Measurements from ENCODE around the gene GDPD3.

GDPD3 gene

DNA sequence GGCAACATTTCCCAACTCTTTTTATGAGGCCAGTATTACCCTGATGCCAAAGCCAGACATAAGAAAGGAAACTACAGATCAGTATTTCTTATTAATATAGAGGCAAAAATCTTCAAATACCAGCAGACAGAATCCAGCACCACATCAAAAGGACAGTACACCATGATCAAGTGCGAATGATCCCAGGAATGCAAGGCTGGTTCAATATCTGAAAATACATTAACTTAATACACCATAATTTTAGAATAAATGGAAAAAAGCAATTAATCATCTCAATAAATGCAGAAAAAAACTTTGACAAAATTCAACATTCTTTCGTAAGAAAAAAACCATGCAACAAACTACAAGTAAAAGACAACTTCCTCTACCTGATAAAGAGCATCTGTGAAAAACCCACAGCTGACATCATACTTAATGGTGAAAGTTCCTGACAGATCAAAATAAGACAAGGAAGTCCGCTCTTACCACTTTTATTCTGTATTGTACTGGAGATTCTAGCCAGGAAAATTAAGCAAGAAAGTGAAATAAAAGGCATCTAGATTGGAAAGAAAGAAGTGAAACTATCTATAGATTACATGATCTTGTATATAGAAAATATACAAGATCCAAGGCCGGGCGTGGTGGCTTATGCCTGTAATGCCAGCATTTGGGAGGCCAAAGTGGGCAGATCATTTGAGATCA lies 36.1 kb upstream of the GDPD3 start:
- Histone ChIP-seq H4K8ac (ENCODE audit: low read depth, low read length) (no peak overlapping the region), H2BK5ac (ENCODE audit: low read length) (no peak overlapping the region)

GRCh38 chr16:30147843-30148510 lies 34.6 kb upstream of the GDPD3 start:
- no peak overlapping the region for H3K4ac ChIP-seq (ENCODE audit: low read depth, low read length)
- no peaks in the 10 kb centered on the region for H3K79me1 ChIP-seq (ENCODE audit: low read length)
- H3K4me3 ChIP-seq (ENCODE audit: low read length): no peak overlapping the region
- no peak overlapping the region for H3K56ac ChIP-seq (ENCODE audit: low read length)
- no peaks in the 10 kb centered on the region for H3K27me3 ChIP-seq (ENCODE audit: insufficient read depth, low read length, poor library complexity)
- H3K27ac ChIP-seq (ENCODE audit: low read depth, low read length): no peak overlapping the region
- DNase-seq: no peak
- WGBS (ENCODE audit: extremely low coverage, insufficient coverage, low lambda C conversion rate): no CpG with 5 or more reads among the region's 3 CpGs
- H3K23ac ChIP-seq (ENCODE audit: low read length): no peak overlapping the region
- H4K5ac ChIP-seq (ENCODE audit: low read length): no peak overlapping the region
- H2BK5ac ChIP-seq (ENCODE audit: low read length): no peak overlapping the region
- H2AK5ac ChIP-seq (ENCODE audit: low read length): no peak overlapping the region
- no peak overlapping the region for H2BK15ac ChIP-seq (replicated peaks; ENCODE audit: low read depth)
- no peak overlapping the region for H3K9ac ChIP-seq (ENCODE audit: low read length)
- no peak overlapping the region for H3K18ac ChIP-seq (ENCODE audit: low read length)
- no peaks in the 10 kb centered on the region for H3K36me3 ChIP-seq (ENCODE audit: control insufficient read depth, insufficient read depth, low read length)
- H3K4me2 ChIP-seq (ENCODE audit: low read length): no peak overlapping the region
- H3K79me2 ChIP-seq (ENCODE audit: control insufficient read depth, insufficient read depth, low read length): no peaks in the 10 kb centered on the region
- no peak overlapping the region for H2BK120ac ChIP-seq (ENCODE audit: low read depth, low read length)
- H4K8ac ChIP-seq (ENCODE audit: low read depth, low read length): no peak overlapping the region
- H3K4me1 ChIP-seq (ENCODE audit: control insufficient read depth, low read depth, low read length): no peaks in the 10 kb centered on the region

More for the DNA sequence above, 36.1 kb upstream of the GDPD3 start:
- Histone ChIP-seq H3K79me2 (ENCODE audit: control insufficient read depth, insufficient read depth, low read length) (no peaks in the 10 kb centered on the region), H2BK15ac (replicated peaks; ENCODE audit: low read depth) (no peak overlapping the region), H3K36me3 (ENCODE audit: control insufficient read depth, insufficient read depth, low read length) (no peaks in the 10 kb centered on the region), H3K9ac (ENCODE audit: low read length) (no peak overlapping the region), H3K4me3 (ENCODE audit: low read length) (no peak overlapping the region), H3K27me3 (ENCODE audit: insufficient read depth, low read length, poor library complexity) (no peaks in the 10 kb centered on the region), H3K18ac (ENCODE audit: low read length) (no peak overlapping the region), H3K4ac (ENCODE audit: low read depth, low read length) (no peak overlapping the region), H4K5ac (ENCODE audit: low read length) (no peak overlapping the region), H3K79me1 (ENCODE audit: low read length) (no peaks in the 10 kb centered on the region), H3K4me2 (ENCODE audit: low read length) (no peak overlapping the region), H3K23ac (ENCODE audit: low read length) (no peak overlapping the region), H2AK5ac (ENCODE audit: low read length) (no peak overlapping the region), H3K4me1 (ENCODE audit: control insufficient read depth, low read depth, low read length) (no peaks in the 10 kb centered on the region), H2BK120ac (ENCODE audit: low read depth, low read length) (no peak overlapping the region), H3K27ac (ENCODE audit: low read depth, low read length) (no peak overlapping the region), H3K56ac (ENCODE audit: low read length) (no peak overlapping the region)
- WGBS (ENCODE audit: extremely low coverage, insufficient coverage, low lambda C conversion rate): no CpG with 5 or more reads among the region's 5 CpGs
- no peak for DNase-seq

GRCh38 chr16:30145657-30146056 lies 32.3 kb upstream of the GDPD3 start:
- Histone ChIP-seq H3K4ac (ENCODE audit: low read depth, low read length) (no peak overlapping the region), H3K4me2 (ENCODE audit: low read length) (no peak overlapping the region), H2BK5ac (ENCODE audit: low read length) (no peak overlapping the region), H3K56ac (ENCODE audit: low read length) (no peak overlapping the region), H3K79me1 (ENCODE audit: low read length) (no peaks in the 10 kb centered on the region), H2BK120ac (ENCODE audit: low read depth, low read length) (no peak overlapping the region), H3K18ac (ENCODE audit: low read length) (no peak overlapping the region), H3K4me1 (ENCODE audit: control insufficient read depth, low read depth, low read length) (no peaks in the 10 kb centered on the region), H3K23ac (ENCODE audit: low read length) (no peak overlapping the region), H3K79me2 (ENCODE audit: control insufficient read depth, insufficient read depth, low read length) (no peaks in the 10 kb centered on the region), H3K36me3 (ENCODE audit: control insufficient read depth, insufficient read depth, low read length) (no peaks in the 10 kb centered on the region), H3K4me3 (ENCODE audit: low read length) (no peak overlapping the region), H3K9ac (ENCODE audit: low read length) (no peak overlapping the region), H4K8ac (ENCODE audit: low read depth, low read length) (no peak overlapping the region), H3K27ac (ENCODE audit: low read depth, low read length) (no peak overlapping the region), H2BK15ac (replicated peaks; ENCODE audit: low read depth) (no peak overlapping the region), H3K27me3 (ENCODE audit: insufficient read depth, low read length, poor library complexity) (no peaks in the 10 kb centered on the region), H4K5ac (ENCODE audit: low read length) (no peak overlapping the region), H2AK5ac (ENCODE audit: low read length) (no peak overlapping the region)
- WGBS (ENCODE audit: extremely low coverage, insufficient coverage, low lambda C conversion rate): no CpG with 5 or more reads among the region's 1 CpG
- DNase-seq: no peak

- H2BK15ac ChIP-seq (replicated peaks; ENCODE audit: low read depth): no peak overlapping the region
- no peaks in the 10 kb centered on the region for H3K36me3 ChIP-seq (ENCODE audit: control insufficient read depth, insufficient read depth, low read length)
- H3K4ac ChIP-seq (ENCODE audit: low read depth, low read length): no peak overlapping the region
- WGBS (ENCODE audit: extremely low coverage, insufficient coverage, low lambda C conversion rate): no CpG with 5 or more reads among the region's 1 CpG
- no peaks in the 10 kb centered on the region for H3K27me3 ChIP-seq (ENCODE audit: insufficient read depth, low read length, poor library complexity)
- H3K27ac ChIP-seq (ENCODE audit: low read depth, low read length): no peak overlapping the region
- no peaks in the 10 kb centered on the region for H3K79me2 ChIP-seq (ENCODE audit: control insufficient read depth, insufficient read depth, low read length)
- no peak overlapping the region for H3K9ac ChIP-seq (ENCODE audit: low read length)
- H4K5ac ChIP-seq (ENCODE audit: low read length): no peak overlapping the region
- no peak overlapping the region for H2BK120ac ChIP-seq (ENCODE audit: low read depth, low read length)
- no peaks in the 10 kb centered on the region for H3K79me1 ChIP-seq (ENCODE audit: low read length)
- DNase-seq: no peak
- no peak overlapping the region for H3K4me2 ChIP-seq (ENCODE audit: low read length)
- no peak overlapping the region for H2AK5ac ChIP-seq (ENCODE audit: low read length)
- H3K18ac ChIP-seq (ENCODE audit: low read length): no peak overlapping the region
- H2BK5ac ChIP-seq (ENCODE audit: low read length): no peak overlapping the region
- no peak overlapping the region for H3K4me3 ChIP-seq (ENCODE audit: low read length)
- H3K4me1 ChIP-seq (ENCODE audit: control insufficient read depth, low read depth, low read length): no peaks in the 10 kb centered on the region
- no peak overlapping the region for H3K23ac ChIP-seq (ENCODE audit: low read length)
- H3K56ac ChIP-seq (ENCODE audit: low read length): no peak overlapping the region
- no peak overlapping the region for H4K8ac ChIP-seq (ENCODE audit: low read depth, low read length)
These were observed 31.6 kb upstream of the GDPD3 start for GRCh38 chr16:30144917-30145316.

- H3K27me3 ChIP-seq (ENCODE audit: insufficient read depth, low read length, poor library complexity): no peaks in the 10 kb centered on the region
- H2AK5ac ChIP-seq (ENCODE audit: low read length): no peak overlapping the region
- no peak overlapping the region for H4K8ac ChIP-seq (ENCODE audit: low read depth, low read length)
- H3K9ac ChIP-seq (ENCODE audit: low read length): no peak overlapping the region
- H3K4me1 ChIP-seq (ENCODE audit: control insufficient read depth, low read depth, low read length): no peaks in the 10 kb centered on the region
- H3K4me3 ChIP-seq (ENCODE audit: low read length): no peak overlapping the region
- no peak overlapping the region for H2BK5ac ChIP-seq (ENCODE audit: low read length)
- no peak overlapping the region for H2BK120ac ChIP-seq (ENCODE audit: low read depth, low read length)
- H3K4me2 ChIP-seq (ENCODE audit: low read length): no peak overlapping the region
- H3K79me1 ChIP-seq (ENCODE audit: low read length): no peaks in the 10 kb centered on the region
- no peak overlapping the region for H3K27ac ChIP-seq (ENCODE audit: low read depth, low read length)
- no peak for DNase-seq
- no peak overlapping the region for H3K23ac ChIP-seq (ENCODE audit: low read length)
- H3K36me3 ChIP-seq (ENCODE audit: control insufficient read depth, insufficient read depth, low read length): no peaks in the 10 kb centered on the region
- no peak overlapping the region for H2BK15ac ChIP-seq (replicated peaks; ENCODE audit: low read depth)
- no peak overlapping the region for H4K5ac ChIP-seq (ENCODE audit: low read length)
- H3K18ac ChIP-seq (ENCODE audit: low read length): no peak overlapping the region
- no peak overlapping the region for H3K56ac ChIP-seq (ENCODE audit: low read length)
- no peaks in the 10 kb centered on the region for H3K79me2 ChIP-seq (ENCODE audit: control insufficient read depth, insufficient read depth, low read length)
- no peak overlapping the region for H3K4ac ChIP-seq (ENCODE audit: low read depth, low read length)
These were observed 30.7 kb upstream of the GDPD3 start for GRCh38 chr16:30144017-30144416.

DNA sequence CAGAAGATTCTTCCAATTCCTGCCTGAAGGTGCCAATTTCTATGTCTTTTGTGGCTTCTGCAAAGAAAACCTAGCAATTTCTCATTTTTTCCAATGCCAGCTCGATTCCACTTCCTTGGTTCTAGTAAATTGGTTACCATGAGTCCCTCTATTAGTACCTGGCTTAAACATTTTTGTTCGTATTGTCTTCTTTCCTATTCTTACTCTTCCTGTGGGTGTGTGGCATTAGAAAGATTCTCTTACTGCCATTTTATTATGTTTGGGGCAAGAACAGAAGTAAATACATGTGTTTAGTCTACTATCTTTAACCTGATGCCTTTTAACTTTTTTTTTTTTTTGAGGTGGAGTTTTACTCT lies 30.0 kb upstream of the GDPD3 start:
- H3K27ac ChIP-seq (ENCODE audit: low read depth, low read length): no peak overlapping the region
- H3K79me2 ChIP-seq (ENCODE audit: control insufficient read depth, insufficient read depth, low read length): no peaks in the 10 kb centered on the region
- no peak overlapping the region for H2AK5ac ChIP-seq (ENCODE audit: low read length)
- H2BK5ac ChIP-seq (ENCODE audit: low read length): no peak overlapping the region
- DNase-seq: no peak
- H3K79me1 ChIP-seq (ENCODE audit: low read length): no peaks in the 10 kb centered on the region
- H3K9ac ChIP-seq (ENCODE audit: low read length): no peak overlapping the region
- no peak overlapping the region for H3K4me2 ChIP-seq (ENCODE audit: low read length)
- no peak overlapping the region for H3K23ac ChIP-seq (ENCODE audit: low read length)
- H3K56ac ChIP-seq (ENCODE audit: low read length): no peak overlapping the region
- no peak overlapping the region for H3K4me3 ChIP-seq (ENCODE audit: low read length)
- H4K5ac ChIP-seq (ENCODE audit: low read length): no peak overlapping the region
- H3K36me3 ChIP-seq (ENCODE audit: control insufficient read depth, insufficient read depth, low read length): no peaks in the 10 kb centered on the region
- H4K8ac ChIP-seq (ENCODE audit: low read depth, low read length): no peak overlapping the region
- H3K4ac ChIP-seq (ENCODE audit: low read depth, low read length): no peak overlapping the region
- WGBS (ENCODE audit: extremely low coverage, insufficient coverage, low lambda C conversion rate): no CpG with 5 or more reads among the region's 2 CpGs
- H3K4me1 ChIP-seq (ENCODE audit: control insufficient read depth, low read depth, low read length): no peaks in the 10 kb centered on the region
- H2BK15ac ChIP-seq (replicated peaks; ENCODE audit: low read depth): no peak overlapping the region
- H3K18ac ChIP-seq (ENCODE audit: low read length): no peak overlapping the region
- H2BK120ac ChIP-seq (ENCODE audit: low read depth, low read length): no peak overlapping the region
- no peaks in the 10 kb centered on the region for H3K27me3 ChIP-seq (ENCODE audit: insufficient read depth, low read length, poor library complexity)

Measured in mesendoderm (in vitro differentiated cells).